Spleen (tissue), 11 donors: Measurements from ENCODE around the gene RPLP2. TPM values are rescaled to one million over a fixed set of nuclear protein-coding genes. Genes with fewer than 3 reads are reported as not detected.

Experiments used
- DNase-seq: peaks from one replicate; pipeline ENCODE4 v3.0.0-alpha.2; 2020
- H3K27ac ChIP-seq, 8 donors: fragments of 200-600 bp; sonication (generic) in 7 of 8; 1 replicate in 4 of 8; 2 replicates in 4 of 8; pipeline versions ENCODE4 v1.5.0 to v1.8.0; 2016 to 2021; ENCODE audit warnings: inconsistent platforms in 4 of 8, mild to moderate bottlenecking in 4 of 8, moderate library complexity in 1 of 8
- H3K27me3 ChIP-seq, 7 donors: fragments of 200-600 bp; sonication (generic) in 6 of 7; replicated peaks in 1 of 7; 1 replicate in 4 of 7; 2 replicates in 3 of 7; pipeline versions ENCODE4 v1.5.0 to v1.8.0; 2016 to 2021; ENCODE audit warnings: inconsistent platforms in 3 of 7, mild to moderate bottlenecking in 1 of 7
- H3K36me3 ChIP-seq, 6 donors: fragments of 200-600 bp; sonication (generic) in 5 of 6; 1 replicate in 4 of 6; 2 replicates in 2 of 6; pipeline versions ENCODE4 v1.5.0 to v1.8.0; 2016 to 2021; ENCODE audit warnings: inconsistent platforms in 2 of 6
- H3K4me1 ChIP-seq, 6 donors: fragments of 200-600 bp; sonication (generic) in 5 of 6; 1 replicate in 3 of 6; 2 replicates in 3 of 6; pipeline versions ENCODE4 v1.5.0 to v1.8.0; 2016 to 2021; ENCODE audit warnings: inconsistent platforms in 3 of 6
- H3K4me3 ChIP-seq, 8 donors: fragments of 200-600 bp; sonication (generic) in 7 of 8; 1 replicate in 4 of 8; 2 replicates in 4 of 8; pipeline versions ENCODE4 v1.5.0 to v1.8.0; 2016 to 2021; ENCODE audit warnings: inconsistent platforms in 4 of 8, mild to moderate bottlenecking in 4 of 8, moderate library complexity in 2 of 8
- H3K9me3 ChIP-seq, 8 donors: fragments of 200-600 bp; sonication (generic) in 7 of 8; 1 replicate in 4 of 8; 2 replicates in 4 of 8; pipeline versions ENCODE4 v1.5.0 to v1.8.0; 2016 to 2021; ENCODE audit warnings: inconsistent platforms in 4 of 8
- CTCF ChIP-seq, 11 experiments: fragments of 200-600 bp in 7 of 11; fragments of 450-650 bp in 4 of 11; sonication (generic) in 4 of 11; IDR thresholded peaks in 8 of 11; conservative IDR thresholded peaks in 3 of 11; 1 replicate in 7 of 11; 2 replicates in 4 of 11; pipeline versions ENCODE4 v1.4.0 to v1.8.0; 2016 to 2021; ENCODE audit warnings: antibody characterized with exemption in 11 of 11, inconsistent platforms in 4 of 11, mild to moderate bottlenecking in 1 of 11
- POLR2A ChIP-seq, 3 donors: fragments of 450-650 bp; IDR thresholded peaks; one replicate each; pipeline ENCODE4 v1.5.1; 2017; ENCODE audit warnings: antibody characterized with exemption in 3 of 3, mild to moderate bottlenecking in 1 of 3
- POLR2AphosphoS5 ChIP-seq, 3 donors: sonication (generic); formaldehyde crosslinking; IDR thresholded peaks; one replicate each; pipeline ENCODE4 v1.5.1; 2017; ENCODE audit warnings: antibody characterized with exemption in 3 of 3
- WGBS, 5 donors: extraction: QIAGEN DNeasy Blood & Tissue Kit in 3 of 5; methylation state at CpG; one replicate each; pipeline versions ENCODE4 v1.1.5 to v1.1.7; 2013 to 2018; 5-methylcytosine and 5-hydroxymethylcytosine counted together
- intact Hi-C: fragments of 100-400 bp; cut with DNase I; formaldehyde crosslinking; loops from one replicate; pipeline ENCODE4 v1.15.0; 2023; ENCODE audit warnings: low total_unique reads
- polyA plus RNA-seq, 3 donors: library from polyadenylated mRNA; stranded (reverse); fragments of 200-250 nt; gene quantifications; one replicate each; pipeline ENCODE4 v1.2.1, GENCODE V29; 2013
- total RNA-seq, 7 donors: library from RNA; depleted of rRNA in 3 of 7; stranded (reverse); fragments of >200 nt in 3 of 7; fragmentation: NEBNext Ultra II Directional in 4 of 7; extraction: Animal tissue kit (Norgen Biotek cat#: 25700) in 4 of 7; gene quantifications; one replicate each; pipeline versions ENCODE4 v1.1.0 to v1.2.1, GENCODE V29; 2016 to 2021
- donor health status: healthy with polysubstance abuse.
- donor health status: DM: no; HTN: no; CAD: no; lungs with moderate emphysema.
- donor health status: DM: no; HTN: no; CAD: no.
- donor health status: Bipolar disorder and iron deficiency.
- donor health status: healthy.
- donor health status: DM: no; HTN: no; CAD: no.
- donor health status: DM: yes; HTN: yes; CAD: no.

The RPLP2 gene
- total and polyA plus RNA-seq, 10 donors: 514 to 3,944 (median 2,380) TPM

GRCh38 chr11:829847-830294 is 20.1 kb downstream of the RPLP2 start:
- TF ChIP-seq POLR2AphosphoS5 (IDR thresholded peaks at IDR 0.05) (peak in 2 of 3 donors; percentile 64 to 83), POLR2A (IDR thresholded peaks at IDR 0.05) (peak in 1 of 3 donors; percentile 15), CTCF (IDR thresholded peaks at IDR 0.05 in 8 of 11, conservative IDR thresholded peaks at IDR 0.05 in 3 of 11) (no peak)
- peak overlapping the region; percentile 29 to 74 (median 43) for H3K4me3 ChIP-seq
- peaks cover 59 to 97% (median 89%) of the 10 kb centered on the region in 6 donors for H3K4me1 ChIP-seq
- no peaks in the 10 kb centered on the region for H3K9me3 ChIP-seq
- peak overlapping the region in 7 of 8 donors; percentile 51 to 88 (median 80) for H3K27ac ChIP-seq
- H3K27me3 ChIP-seq: peaks cover 0 to 82% (median 22%) of the 10 kb centered on the region in 7 donors
- WGBS, 5 donors: 0 to 2% (median 2%) methylated on average over 9 to 39 of the region's 39 CpGs
- intact Hi-C loops: no loop called here
- DNase-seq: peak; percentile 84
- H3K36me3 ChIP-seq: peaks cover 0 to 11% (median 5%) of the 10 kb centered on the region in 6 donors

- Histone ChIP-seq H3K9me3 (no peaks in the 10 kb centered on the region), H3K27me3 (peaks cover 0 to 88% (median 22%) of the 10 kb centered on the region in 7 donors), H3K27ac (peak overlapping the region in 5 of 8 donors; percentile 77 to 88 (median 86)), H3K4me3 (peak overlapping the region; percentile 29 to 74 (median 43)), H3K36me3 (peaks cover 0 to 5% (median 0%) of the 10 kb centered on the region in 6 donors), H3K4me1 (peaks cover 59 to 97% (median 92%) of the 10 kb centered on the region in 6 donors)
- DNase-seq: peak; percentile 93
- WGBS, 5 donors: 1 to 8% (median 3%) methylated on average over 39 to 78 of the region's 78 CpGs
- TF ChIP-seq POLR2AphosphoS5 (IDR thresholded peaks at IDR 0.05): peak; percentile 8 to 46 (median 36)
- no peak for TF ChIP-seq POLR2A (IDR thresholded peaks at IDR 0.05)
- intact Hi-C loops: no loop called here
Observed at GRCh38 chr11:830295-831117, 20.7 kb downstream of the RPLP2 start.

DNA sequence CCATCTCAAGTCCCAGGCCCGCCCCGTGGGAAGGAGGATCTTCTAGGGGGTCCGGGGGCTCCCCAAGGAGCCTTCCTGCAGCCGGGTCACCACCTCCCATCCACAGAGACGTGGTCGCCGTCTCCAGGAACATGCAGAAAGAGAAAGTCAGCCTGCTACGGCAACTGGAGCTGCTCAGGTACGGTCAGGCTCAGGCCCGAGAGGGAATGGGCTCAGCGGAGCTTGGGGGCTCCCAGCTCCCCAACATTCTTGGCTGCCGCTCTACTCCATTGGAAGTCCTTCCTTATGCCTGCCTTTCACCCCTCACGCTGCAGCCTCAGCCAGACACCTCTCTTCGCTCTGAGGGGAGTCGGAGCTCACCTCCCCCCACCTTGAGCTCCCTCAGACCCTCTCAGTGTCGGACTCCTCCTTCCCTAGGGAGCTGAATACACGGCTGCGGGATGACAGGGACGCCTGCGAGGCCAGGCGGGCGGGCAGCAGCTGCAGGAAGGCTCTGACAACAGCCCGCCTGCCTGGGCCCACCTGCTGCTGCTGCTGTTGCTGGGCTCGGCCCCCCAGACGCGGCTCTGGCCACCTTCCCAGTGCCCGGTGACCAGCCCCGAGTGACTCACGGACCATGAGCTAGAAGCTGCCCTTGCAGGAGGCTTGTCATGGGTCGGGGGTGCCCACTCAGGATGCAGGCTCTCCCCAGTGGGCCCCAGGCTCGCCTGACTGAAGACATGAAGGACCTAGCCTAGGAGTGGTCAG is 21.5 kb downstream of the RPLP2 start:
- WGBS, 5 donors: 65 to 79% (median 72%) methylated on average over 24 to 31 of the region's 31 CpGs
- H3K36me3 ChIP-seq: peaks cover 0 to 6% (median 0%) of the 10 kb centered on the region in 6 donors
- H3K9me3 ChIP-seq: no peaks in the 10 kb centered on the region
- H3K4me1 ChIP-seq: peaks cover 57 to 96% (median 90%) of the 10 kb centered on the region in 6 donors
- intact Hi-C loops: no loop called here
- no peak for DNase-seq
- H3K27ac ChIP-seq: no peak overlapping the region
- peaks cover 0 to 88% (median 22%) of the 10 kb centered on the region in 7 donors for H3K27me3 ChIP-seq
- H3K4me3 ChIP-seq: peak overlapping the region in 7 of 8 donors; percentile 29 to 74 (median 43)
- TF ChIP-seq POLR2A (IDR thresholded peaks at IDR 0.05) (no peak), POLR2AphosphoS5 (IDR thresholded peaks at IDR 0.05) (no peak), CTCF (IDR thresholded peaks at IDR 0.05 in 8 of 11, conservative IDR thresholded peaks at IDR 0.05 in 3 of 11) (no peak)

GRCh38 chr11:831961-832528 is 22.3 kb downstream of the RPLP2 start:
- 77 to 85% (median 78%) methylated on average over 7 to 23 of the region's 23 CpGs for WGBS, 5 donors
- Histone ChIP-seq H3K9me3 (no peaks in the 10 kb centered on the region), H3K4me3 (peak overlapping the region in 6 of 8 donors; percentile 36 to 83 (median 63)), H3K4me1 (peaks cover 52 to 96% (median 84%) of the 10 kb centered on the region in 6 donors), H3K27me3 (peaks cover 0 to 84% (median 22%) of the 10 kb centered on the region in 7 donors), H3K27ac (peak overlapping the region in 5 of 8 donors; percentile 78 to 87 (median 81)), H3K36me3 (peaks cover 0 to 13% (median 6%) of the 10 kb centered on the region in 6 donors)
- DNase-seq: no peak
- intact Hi-C loops: no loop called here
- TF ChIP-seq POLR2AphosphoS5 (IDR thresholded peaks at IDR 0.05) (no peak), CTCF (IDR thresholded peaks at IDR 0.05 in 8 of 11, conservative IDR thresholded peaks at IDR 0.05 in 3 of 11) (no peak), POLR2A (IDR thresholded peaks at IDR 0.05) (no peak)
